ENCODE measurements around the gene UBE2C. TPM values are rescaled to one million over a fixed set of nuclear protein-coding genes. Genes with fewer than 3 reads are reported as not detected.

Gene UBE2C
- total RNA-seq, 1 donor from 2014 or later = 447 TPM

GRCh38 chr20:45840700-45841198, 28.3 kb downstream of the UBE2C start:
- H3K4me3 ChIP-seq (ENCODE audit: low read depth, low read length) = no peak overlapping the region
- TF ChIP-seq, protein P1, sequence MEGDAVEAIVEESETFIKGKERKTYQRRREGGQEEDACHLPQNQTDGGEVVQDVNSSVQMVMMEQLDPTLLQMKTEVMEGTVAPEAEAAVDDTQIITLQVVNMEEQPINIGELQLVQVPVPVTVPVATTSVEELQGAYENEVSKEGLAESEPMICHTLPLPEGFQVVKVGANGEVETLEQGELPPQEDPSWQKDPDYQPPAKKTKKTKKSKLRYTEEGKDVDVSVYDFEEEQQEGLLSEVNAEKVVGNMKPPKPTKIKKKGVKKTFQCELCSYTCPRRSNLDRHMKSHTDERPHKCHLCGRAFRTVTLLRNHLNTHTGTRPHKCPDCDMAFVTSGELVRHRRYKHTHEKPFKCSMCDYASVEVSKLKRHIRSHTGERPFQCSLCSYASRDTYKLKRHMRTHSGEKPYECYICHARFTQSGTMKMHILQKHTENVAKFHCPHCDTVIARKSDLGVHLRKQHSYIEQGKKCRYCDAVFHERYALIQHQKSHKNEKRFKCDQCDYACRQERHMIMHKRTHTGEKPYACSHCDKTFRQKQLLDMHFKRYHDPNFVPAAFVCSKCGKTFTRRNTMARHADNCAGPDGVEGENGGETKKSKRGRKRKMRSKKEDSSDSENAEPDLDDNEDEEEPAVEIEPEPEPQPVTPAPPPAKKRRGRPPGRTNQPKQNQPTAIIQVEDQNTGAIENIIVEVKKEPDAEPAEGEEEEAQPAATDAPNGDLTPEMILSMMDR (conservative IDR thresholded peaks at IDR 0.05; ENCODE audit: low read depth, low read length) = no peak
- DNase-seq (ENCODE audit: low read depth) = no peak

- no peak overlapping the region for H3K4me3 ChIP-seq (ENCODE audit: low read depth, low read length)
- TF ChIP-seq, protein P1 (conservative IDR thresholded peaks at IDR 0.05; ENCODE audit: low read depth, low read length) = no peak
- no peak for DNase-seq (ENCODE audit: low read depth)
Measured at GRCh38 chr20:45841407-45842129, 29.1 kb downstream of the UBE2C start.

DNA sequence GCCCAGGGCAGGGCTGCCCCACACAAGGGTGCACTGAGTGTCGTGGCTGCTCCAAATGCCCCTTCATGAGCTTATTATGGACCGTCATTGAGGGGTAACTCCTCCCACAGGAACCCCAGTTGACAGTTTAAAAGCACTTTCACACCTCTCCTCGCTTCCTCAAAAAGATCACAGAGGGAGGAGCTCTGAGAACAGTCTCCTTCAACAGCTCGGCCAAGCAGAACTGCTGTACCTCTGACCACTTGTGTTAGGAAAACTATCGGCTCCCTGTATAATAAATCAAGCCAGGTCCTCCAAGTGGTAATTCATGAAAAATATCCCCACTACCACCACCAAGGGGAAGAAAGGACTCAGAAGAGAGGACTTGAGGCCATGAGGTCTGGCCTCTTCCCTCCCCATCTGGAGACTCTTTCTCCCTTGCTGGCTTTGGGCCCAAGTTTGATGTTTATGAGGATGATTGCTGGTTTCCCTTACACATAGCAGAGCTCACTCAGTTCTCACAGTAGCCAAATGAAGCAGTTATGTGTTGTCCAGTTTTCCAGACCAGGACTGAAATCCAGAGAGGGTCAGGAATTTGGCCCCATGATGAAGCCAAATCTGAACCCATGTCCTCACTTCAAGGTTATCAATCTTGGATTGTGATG, 29.8 kb downstream of the UBE2C start:
- no peak overlapping the region for H3K4me3 ChIP-seq (ENCODE audit: low read depth, low read length)
- DNase-seq (ENCODE audit: low read depth) = no peak
- TF ChIP-seq, protein P1 (conservative IDR thresholded peaks at IDR 0.05; ENCODE audit: low read depth, low read length) = no peak

DNA sequence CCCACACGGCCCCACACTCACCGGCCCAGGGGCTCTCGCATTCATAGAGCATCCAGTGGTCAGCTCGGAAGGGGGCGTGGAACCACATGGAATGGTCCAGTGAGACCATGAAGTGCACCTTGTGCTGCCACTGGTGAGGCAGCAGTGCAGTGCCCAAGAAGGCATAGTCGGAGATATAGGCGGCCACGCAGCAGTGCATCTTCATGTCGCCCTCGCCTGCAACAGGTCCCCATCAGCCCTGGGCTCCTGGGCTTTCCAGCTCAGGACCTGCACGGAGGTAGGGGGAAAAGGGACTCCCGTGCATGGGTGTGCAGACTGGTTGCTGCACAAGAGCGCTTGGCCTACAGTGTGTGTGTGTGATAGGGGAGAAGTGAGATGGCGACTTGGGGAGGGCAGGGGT, 31.1 kb downstream of the UBE2C start:
- TF ChIP-seq, protein P1 (conservative IDR thresholded peaks at IDR 0.05; ENCODE audit: low read depth, low read length) = no peak
- no peak overlapping the region for H3K4me3 ChIP-seq (ENCODE audit: low read depth, low read length)
- DNase-seq (ENCODE audit: low read depth) = no peak

- H3K4me3 ChIP-seq (ENCODE audit: low read depth, low read length) = no peak overlapping the region
- TF ChIP-seq, protein P1 (conservative IDR thresholded peaks at IDR 0.05; ENCODE audit: low read depth, low read length) = no peak
- DNase-seq (ENCODE audit: low read depth) = no peak
Measured at GRCh38 chr20:45845452-45845851, 33.0 kb downstream of the UBE2C start.

GRCh38 chr20:45848421-45848820, 36.0 kb downstream of the UBE2C start:
- TF ChIP-seq, protein P1 (conservative IDR thresholded peaks at IDR 0.05; ENCODE audit: low read depth, low read length) = no peak
- no peak overlapping the region for H3K4me3 ChIP-seq (ENCODE audit: low read depth, low read length)
- DNase-seq (ENCODE audit: low read depth) = no peak
